HG03095 (cell line): ENCODE measurements around the gene TRIM8.

Experiments used
- ATAC-seq: cut with Tn5 transposase; IDR thresholded peaks from one replicate; pipeline ENCODE4 v1.9.1; 2021; ENCODE audit warnings: moderate library complexity; ENCODE audit not compliant: unreplicated experiment

Gene TRIM8

GRCh38 chr10:102668326-102669107 lies 24.2 kb downstream of the TRIM8 start:
- no peak for ATAC-seq

GRCh38 chr10:102669206-102670064 lies 25.2 kb downstream of the TRIM8 start:
- no peak for ATAC-seq

GRCh38 chr10:102670065-102670670 lies 25.9 kb downstream of the TRIM8 start:
- ATAC-seq = no peak

- no peak for ATAC-seq
These were observed 26.7 kb downstream of the TRIM8 start for GRCh38 chr10:102670871-102671434.

- ATAC-seq = no peak
These were observed 29.0 kb downstream of the TRIM8 start for GRCh38 chr10:102673236-102673818.

- no peak for ATAC-seq
These were observed 29.7 kb downstream of the TRIM8 start for GRCh38 chr10:102673819-102674511.

GRCh38 chr10:102674566-102674965 lies 30.3 kb downstream of the TRIM8 start:
- no peak for ATAC-seq

- ATAC-seq = no peak
These were observed 30.9 kb downstream of the TRIM8 start for GRCh38 chr10:102675011-102675665.

GRCh38 chr10:102675666-102676533 lies 31.6 kb downstream of the TRIM8 start:
- no peak for ATAC-seq

GRCh38 chr10:102676534-102677315 lies 32.4 kb downstream of the TRIM8 start:
- no peak for ATAC-seq

GRCh38 chr10:102677331-102678067 lies 33.2 kb downstream of the TRIM8 start:
- ATAC-seq = no peak

- ATAC-seq = no peak
These were observed 33.8 kb downstream of the TRIM8 start for GRCh38 chr10:102678068-102678400.

GRCh38 chr10:102678842-102679289 lies 34.6 kb downstream of the TRIM8 start:
- no peak for ATAC-seq

GRCh38 chr10:102679596-102679995 lies 35.3 kb downstream of the TRIM8 start:
- ATAC-seq = no peak

- no peak for ATAC-seq
These were observed 37.4 kb downstream of the TRIM8 start for GRCh38 chr10:102681696-102682095.

- no peak for ATAC-seq
These were observed 38.1 kb downstream of the TRIM8 start for GRCh38 chr10:102682416-102682815.

- ATAC-seq = no peak
These were observed 38.7 kb downstream of the TRIM8 start for GRCh38 chr10:102682981-102683380.
